ENCODE data around the gene ALX4. TPM values are rescaled to one million over a fixed set of nuclear protein-coding genes. Genes with fewer than 3 reads are reported as not detected.

The ALX4 gene
- 1.2 TPM for total RNA-seq

DNA sequence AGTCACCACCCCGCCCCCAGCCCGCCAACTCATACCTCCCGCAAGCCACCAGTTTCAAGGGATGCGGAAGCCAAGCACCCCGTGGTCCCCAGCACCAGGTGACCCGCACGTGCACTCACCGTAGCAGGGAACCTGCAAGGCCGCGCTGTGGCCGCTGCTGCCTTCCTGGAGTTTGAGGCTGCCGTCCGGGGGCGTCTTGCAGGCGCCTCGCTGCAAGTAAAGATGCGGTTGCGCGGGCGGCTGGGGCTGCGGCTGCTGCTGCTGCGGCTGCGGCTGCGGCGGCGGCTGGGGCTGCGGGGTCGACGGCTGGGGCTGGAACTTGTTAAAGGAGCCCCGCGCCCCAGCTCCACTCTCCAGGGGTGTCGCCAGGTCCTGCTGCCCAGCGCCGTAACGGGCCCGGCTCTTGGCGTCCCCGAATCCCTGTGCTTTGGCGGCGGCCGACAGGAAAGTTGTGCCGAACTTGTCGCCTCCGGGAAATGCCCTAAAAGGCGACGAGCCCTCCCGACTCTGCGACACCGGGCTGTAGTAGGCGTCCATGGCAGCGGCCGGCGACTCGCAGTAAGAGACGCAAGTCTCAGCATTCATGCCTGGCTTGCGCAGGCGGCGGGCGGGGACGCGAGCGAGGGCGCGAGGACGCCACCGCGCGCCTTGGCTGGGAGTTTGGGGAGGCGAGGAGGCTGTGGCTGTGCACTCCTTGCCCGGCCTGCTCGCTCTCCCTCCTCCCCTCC is at the start of gene ALX4:
Gene ALX4 (minus strand): TSS at position 662 of the 728 bp plus-strand sequence. CDS start 77 bp downstream, at position 585.
- FAIRE-seq (no peak), DNase-seq (ENCODE audit: low spot score in 2 of 2) (peak in 1 of 2 donors; percentile 50)

DNA sequence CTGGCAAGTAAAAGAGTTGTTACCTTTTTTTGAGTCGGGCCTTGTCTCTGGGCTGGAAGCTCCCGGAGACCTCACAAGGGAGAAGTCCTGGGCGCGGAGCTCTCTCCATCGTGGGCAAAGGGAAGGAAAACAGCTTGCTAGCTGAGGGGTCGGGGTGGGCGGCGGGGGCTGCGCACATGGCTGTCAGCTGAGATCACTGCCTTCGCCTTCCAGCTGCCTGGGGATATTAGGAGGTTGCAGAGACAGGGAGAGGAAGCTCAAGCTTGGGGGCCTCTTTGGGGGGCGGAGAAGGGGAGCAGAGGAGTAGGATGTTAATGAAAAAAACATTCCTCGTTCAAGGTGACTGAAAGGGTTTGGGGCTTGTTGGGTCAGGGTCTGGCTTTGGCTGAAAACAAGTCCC is 49.2 kb upstream of the ALX4 start:
- no peak for DNase-seq (ENCODE audit: low spot score in 2 of 2)
- FAIRE-seq, result no peak

DNA sequence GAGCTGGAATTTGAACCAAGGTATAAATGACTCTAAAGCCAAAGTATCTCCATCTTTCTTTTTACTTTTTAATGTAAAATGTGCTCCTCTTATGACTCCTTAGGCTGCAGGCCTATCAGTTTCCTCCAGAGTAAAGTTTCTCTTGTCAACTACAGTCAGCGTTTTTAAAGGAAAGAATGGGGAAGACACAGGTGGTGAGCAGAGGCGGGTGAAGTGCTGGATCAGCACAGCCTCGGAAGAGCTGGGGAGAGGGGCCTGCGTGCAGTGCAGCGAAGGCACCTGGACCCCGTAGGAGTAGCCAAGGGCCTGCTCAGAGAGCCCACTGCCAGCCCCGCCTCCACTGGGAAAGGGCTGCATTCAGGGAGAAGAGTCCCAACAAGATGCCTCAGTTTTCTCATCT is 48.8 kb upstream of the ALX4 start:
- DNase-seq (ENCODE audit: low spot score in 2 of 2) (no peak), FAIRE-seq (no peak)

DNA sequence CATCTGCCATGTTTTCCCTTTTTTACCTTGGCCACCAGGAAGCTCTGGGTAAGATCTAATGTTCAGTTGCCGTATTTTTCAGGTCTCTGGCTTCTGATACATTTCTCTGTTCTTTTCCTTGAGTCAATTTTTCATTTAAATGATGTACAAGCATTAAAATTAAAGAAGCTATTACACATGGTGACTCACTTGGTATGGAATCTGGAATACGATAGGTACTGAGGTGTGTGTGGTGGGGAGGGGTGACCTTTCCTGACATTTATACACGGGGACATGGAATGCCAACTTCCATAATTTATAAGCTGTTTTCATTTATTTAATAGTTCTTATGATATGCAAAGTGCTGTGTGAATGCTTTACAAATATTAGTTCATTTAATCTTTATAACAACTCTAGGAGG is 47.8 kb upstream of the ALX4 start:
- DNase-seq (ENCODE audit: low spot score in 2 of 2), result no peak
- no peak for FAIRE-seq

DNA sequence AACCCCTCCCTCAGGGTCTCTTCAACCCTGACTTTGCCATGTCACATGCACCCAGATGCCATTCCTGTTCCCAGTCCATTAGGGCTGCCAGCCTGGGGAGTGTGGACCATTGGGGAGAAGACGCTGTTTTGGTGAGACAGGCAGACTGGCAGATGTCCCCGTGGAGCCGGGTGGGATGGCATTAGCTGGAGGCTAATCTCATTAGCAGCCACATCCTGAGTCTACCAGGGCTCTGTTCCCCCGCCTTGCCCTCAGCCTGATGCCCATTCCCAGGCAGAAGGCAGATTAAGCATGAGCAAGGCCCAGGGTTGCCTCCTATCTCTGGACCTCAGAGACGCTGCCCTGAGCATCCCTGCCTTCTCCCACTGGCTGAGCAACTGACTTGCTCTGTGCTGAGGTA is 46.4 kb upstream of the ALX4 start:
- no peak for DNase-seq (ENCODE audit: low spot score in 2 of 2)
- FAIRE-seq, result no peak

DNA sequence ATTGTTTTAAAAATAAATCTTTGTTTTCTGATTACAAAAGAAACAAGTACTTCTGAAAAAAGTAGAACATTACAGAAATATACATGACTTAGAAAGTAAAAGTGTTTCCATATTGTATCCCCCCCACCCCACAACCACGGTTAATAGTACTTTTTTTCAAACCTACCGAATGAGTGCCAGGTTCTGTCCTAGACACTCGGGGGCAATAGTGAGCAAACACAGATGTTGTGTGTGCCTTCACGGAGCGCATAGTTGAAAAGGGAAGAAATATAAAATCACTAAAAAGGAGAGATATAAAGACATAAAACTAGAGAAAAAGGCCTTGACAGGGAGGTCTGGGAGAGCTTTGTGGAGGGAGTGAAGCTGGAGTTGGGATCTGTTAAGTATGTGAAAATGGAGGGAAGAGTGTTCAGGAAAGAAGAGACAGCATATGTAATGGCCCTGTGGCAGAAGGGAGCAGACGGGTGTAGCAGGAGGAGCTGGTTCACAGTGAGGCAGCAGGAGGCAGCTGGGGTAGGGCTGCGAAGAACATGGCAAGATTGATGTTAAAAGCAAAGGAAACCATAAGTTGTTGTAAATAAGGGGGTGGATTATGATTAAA is 42.1 kb upstream of the ALX4 start:
- no peak for DNase-seq (ENCODE audit: low spot score in 2 of 2)
- no peak for FAIRE-seq

DNA sequence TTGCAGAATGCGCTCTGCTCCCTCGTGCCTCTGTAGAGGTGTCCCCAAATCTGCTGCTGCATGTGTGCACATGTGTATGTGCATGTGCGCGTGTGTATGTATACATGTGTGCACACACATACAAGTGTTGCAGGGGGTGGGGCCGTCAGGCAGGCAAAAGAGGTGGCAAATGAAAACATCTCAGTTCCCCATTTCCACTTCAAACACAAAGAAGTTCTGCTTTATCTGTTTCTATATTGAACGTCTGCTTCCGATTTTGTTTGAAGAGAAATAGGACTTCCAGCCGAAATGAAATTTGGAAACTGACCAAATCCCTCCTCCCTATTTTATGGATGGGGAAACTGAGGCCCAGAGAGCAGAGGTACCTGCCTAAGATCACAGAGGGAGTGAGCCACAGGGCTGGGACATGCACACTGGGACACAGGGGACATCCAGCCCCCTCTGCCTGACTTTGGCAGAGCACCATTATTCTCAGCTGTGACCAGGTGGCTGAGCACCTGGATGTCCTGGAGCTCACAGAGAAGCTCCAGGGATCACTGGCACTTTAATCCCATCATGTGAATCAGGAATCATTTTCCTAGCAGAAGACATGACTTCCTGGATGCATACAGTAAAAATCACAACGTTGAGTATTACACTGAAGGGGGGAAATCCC is 41.2 kb upstream of the ALX4 start:
- DNase-seq (ENCODE audit: low spot score in 2 of 2) (no peak), FAIRE-seq (no peak)

DNA sequence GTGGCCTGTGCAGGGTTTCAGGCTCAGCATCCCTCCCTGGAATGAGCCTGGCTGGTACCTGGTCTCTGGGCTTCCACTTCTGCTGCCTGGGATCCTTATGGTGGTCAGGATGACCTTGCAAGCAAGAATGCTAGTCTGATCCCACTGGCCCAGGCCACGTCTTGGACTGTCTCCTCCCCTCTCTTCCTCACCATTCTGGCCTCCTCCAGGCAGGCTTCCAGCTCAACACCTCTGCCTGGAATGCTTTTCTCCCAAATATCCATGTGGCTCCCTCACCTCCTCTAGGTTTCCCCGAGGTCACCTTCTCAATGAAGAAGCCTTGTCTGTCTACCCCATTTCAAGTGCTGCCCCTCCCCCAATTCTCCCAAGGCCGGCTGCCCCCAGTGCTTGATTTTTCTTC is 39.4 kb upstream of the ALX4 start:
- FAIRE-seq (no peak), DNase-seq (ENCODE audit: low spot score in 2 of 2) (no peak)

DNA sequence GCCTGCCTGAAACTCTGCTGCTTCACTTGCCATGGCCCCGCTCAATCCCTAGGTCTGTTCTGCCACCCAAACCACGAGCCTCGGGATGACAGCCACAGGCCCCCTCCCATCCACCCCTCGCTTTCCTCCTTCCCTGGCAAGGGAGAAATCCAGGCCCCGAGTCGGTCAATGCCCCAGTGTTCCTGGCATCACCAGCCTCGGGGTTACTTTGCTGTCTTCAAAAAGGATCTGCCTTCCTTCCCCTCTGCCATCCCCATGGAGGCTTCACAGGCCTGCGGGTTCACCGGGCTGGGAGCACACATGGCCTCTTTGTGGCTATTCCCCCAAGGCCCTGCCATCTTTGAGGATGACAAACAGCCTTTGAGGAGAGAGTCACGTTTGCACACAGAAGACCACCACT is 38.8 kb upstream of the ALX4 start:
- DNase-seq (ENCODE audit: low spot score in 2 of 2), result no peak
- no peak for FAIRE-seq

DNA sequence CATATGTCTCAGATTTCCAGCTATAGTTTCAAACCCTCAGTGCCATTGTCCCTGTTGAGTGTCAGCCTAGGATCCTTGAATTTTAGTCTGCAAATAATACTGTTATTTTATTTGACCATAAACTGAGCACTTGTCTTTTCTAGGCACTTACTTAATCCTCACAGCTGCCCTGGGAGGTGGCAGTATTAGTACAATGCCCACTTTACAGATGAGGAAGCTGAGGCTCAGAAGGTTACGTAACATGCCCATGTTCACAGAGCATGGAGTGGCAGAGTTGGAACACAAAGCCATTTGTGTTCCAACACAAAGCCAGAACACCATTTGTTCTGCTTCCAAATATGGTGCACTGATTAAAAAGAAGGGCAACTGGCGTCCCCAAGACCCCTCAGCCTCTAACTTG is 38.2 kb upstream of the ALX4 start:
- DNase-seq (ENCODE audit: low spot score in 2 of 2) (no peak), FAIRE-seq (no peak)

DNA sequence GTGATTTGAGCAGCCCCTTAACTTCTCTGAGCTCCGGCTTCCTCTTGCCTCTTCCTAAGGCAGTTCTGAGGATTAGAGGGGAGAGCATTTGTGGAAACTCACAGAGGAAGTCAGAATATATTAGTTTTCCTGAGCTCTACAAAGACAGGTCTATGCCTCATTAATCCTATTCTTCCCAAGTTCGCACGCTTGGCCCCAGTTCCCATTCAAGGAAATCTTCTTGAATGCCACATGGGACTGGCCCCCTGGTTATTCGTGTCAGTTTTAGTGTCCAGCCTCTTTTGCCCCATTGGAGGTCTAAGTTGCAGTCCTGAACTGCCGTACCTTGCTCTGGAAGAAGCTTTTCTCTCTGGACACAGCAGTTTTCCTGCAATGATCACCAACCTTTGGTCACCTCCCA is 37.6 kb upstream of the ALX4 start:
- FAIRE-seq, result no peak
- no peak for DNase-seq (ENCODE audit: low spot score in 2 of 2)

DNA sequence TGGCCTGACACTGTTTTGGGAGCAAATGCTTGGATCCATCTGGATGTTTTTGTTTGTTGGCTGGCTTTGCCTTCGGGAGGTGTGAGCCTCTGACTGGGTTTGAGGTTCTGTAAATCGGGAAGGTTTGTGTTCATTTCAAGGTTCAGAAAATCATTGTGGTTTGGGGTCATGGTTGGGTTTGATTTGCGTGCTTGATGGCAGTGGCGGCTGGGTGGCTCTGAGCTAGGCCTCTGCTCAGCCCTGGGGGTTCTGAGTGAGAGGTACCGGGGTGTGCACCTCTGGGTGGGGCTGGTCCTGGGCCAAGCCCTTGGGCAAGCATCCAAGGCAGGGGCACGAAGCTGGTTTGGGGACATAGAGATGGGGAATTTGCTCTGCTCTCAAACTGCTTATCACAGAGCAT is 37.0 kb upstream of the ALX4 start:
- FAIRE-seq (no peak), DNase-seq (ENCODE audit: low spot score in 2 of 2) (no peak)

DNA sequence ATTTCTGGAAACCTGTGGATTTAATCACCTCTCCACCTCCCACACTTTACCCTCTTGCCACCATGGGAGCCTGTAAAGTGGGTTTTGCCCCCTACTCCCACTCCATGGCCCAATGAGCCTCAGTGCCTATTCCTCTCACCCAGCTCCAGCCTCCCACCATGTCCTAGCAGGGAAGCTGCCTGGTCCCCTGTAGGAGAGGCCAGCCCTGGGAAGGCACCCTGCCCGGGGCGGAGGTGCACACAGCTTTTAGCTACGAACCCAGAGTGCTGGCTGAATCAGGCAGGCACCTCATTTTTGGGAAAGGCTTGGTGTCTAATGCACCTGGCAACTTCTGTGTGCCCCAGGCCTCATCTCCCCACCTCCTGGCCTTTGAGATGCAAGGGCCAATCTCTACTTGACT is 35.8 kb upstream of the ALX4 start:
- no peak for FAIRE-seq
- DNase-seq (ENCODE audit: low spot score in 2 of 2), result no peak

DNA sequence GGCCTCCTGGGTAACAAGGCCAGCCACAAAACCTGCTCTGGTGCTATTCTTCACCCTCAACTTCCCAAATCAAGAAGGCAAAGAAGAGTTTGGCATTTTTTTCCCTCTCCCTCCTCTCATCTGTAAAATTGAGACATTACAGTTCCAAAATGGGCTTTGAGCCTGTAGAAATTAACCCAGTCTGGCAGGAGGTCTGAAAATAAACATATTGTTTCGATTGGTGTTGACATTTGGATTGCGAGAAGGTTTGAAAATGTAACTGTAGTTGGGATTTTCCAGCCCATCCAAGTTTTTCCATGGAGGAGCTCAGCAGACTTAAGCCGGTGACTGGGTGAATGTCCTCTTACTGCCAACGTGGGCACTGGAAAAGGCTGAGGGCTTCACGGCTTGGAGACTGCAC is 35.0 kb upstream of the ALX4 start:
- FAIRE-seq, result no peak
- no peak for DNase-seq (ENCODE audit: low spot score in 2 of 2)

DNA sequence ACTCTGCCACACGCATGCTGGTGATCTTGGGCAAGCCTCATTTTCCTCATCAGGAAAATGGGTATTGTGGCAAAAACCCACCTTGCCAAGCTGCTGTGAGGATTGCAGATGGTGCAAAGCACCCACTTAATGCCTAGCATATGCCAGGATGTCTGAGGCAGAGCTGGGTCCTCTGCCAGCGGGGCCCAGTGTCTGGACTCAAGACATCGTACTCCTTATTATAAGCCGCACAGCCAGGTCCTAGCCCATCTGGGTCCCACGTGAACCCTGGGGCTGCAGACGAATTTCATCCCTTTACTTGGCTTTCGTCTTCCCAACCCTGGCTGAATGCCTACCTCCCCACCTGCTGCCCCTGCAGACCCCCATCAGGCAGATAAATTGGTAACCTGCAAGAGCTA is 34.5 kb upstream of the ALX4 start:
- DNase-seq (ENCODE audit: low spot score in 2 of 2) (no peak), FAIRE-seq (no peak)

DNA sequence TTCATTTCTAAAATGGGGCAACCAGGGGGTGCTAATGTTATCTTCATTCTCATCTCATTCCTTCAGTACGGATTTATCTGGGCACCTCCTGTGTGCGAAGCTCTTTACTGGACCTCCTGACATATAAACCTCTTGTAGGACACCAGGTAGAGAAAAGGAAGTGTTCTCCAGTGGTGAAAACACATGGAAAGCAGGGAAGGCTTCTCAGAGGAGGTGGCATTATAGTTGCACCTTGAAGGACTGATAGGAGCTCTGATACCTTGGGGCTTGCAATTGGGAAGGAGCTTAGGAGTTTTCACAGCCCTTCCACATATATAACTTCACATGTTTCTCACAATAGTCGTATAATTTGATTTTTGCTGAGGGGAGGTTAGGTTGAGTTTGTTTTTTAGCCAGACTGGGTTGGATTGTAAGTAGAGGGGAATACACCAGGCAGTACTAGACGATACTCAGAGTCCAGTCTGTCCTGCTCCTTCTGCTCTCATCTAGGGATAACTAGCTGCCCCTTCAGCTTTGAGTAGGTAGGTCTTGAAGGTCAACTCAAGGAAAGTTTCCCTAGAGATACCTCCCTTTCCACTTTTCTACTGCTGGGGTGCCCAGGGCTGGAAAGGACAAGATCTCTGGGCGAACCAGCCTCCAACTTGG is 34.0 kb upstream of the ALX4 start:
- FAIRE-seq, result no peak
- no peak for DNase-seq (ENCODE audit: low spot score in 2 of 2)

DNA sequence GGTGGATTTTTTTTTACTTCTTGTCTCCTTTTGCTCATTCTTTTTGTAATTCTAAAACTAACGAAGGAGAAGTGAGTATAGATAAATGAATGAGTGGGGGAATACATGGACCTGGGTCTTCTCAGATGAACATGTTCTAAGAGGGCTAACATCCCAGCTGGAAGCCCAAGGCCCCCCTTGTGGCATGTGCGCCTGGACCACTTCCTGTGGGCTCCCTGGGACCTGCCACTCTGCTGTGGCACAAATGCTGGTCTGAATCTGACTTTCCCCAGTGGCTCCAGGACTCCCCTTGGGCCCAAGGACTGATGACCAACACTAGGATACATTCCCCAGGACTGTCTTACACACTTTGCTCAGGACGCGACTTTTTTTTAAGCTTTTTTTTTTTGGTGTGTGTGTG is 32.7 kb upstream of the ALX4 start:
- DNase-seq (ENCODE audit: low spot score in 2 of 2), result no peak
- no peak for FAIRE-seq

DNA sequence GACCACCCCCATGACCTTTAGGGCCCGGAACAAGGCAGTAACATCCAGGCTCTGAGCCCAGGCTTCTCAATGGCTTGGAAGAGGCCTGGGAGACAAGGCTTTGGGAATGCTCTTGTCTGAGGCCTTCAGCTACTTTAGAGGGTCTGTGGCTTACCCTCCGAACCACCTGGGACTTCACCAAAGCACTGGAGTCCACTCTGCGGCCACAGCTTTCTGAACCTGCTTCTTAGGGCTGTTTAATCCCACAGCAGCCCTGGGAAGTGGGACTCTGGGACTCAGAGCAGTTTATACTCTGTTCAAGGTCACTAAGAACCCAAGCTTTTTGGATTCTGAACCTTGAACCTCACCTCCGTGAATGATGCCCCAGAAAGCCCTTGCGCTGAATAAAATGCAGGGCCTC is 30.7 kb upstream of the ALX4 start:
- FAIRE-seq, result no peak

DNA sequence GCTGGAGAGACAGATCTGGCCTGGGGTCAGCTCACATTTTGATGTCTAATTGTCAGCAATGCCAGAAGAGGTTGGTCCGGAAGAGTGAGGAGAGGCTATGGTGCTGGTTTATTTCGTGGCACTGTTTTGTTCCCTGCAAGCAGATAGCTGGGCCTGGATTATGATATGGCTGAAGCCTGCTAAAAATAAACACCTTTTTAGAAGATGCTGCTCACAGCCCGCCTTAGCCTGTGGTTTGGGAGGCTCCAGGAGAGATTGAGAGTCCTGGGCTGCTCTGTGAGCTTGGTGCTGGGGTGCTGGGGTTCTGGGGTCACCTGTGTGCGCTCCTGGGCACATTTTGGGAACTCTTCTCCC is 29.6 kb upstream of the ALX4 start:
- FAIRE-seq (no peak), DNase-seq (ENCODE audit: low spot score in 2 of 2) (no peak)

More for the DNA sequence above, 30.7 kb upstream of the ALX4 start:
- DNase-seq (ENCODE audit: low spot score in 2 of 2), result no peak

DNA sequence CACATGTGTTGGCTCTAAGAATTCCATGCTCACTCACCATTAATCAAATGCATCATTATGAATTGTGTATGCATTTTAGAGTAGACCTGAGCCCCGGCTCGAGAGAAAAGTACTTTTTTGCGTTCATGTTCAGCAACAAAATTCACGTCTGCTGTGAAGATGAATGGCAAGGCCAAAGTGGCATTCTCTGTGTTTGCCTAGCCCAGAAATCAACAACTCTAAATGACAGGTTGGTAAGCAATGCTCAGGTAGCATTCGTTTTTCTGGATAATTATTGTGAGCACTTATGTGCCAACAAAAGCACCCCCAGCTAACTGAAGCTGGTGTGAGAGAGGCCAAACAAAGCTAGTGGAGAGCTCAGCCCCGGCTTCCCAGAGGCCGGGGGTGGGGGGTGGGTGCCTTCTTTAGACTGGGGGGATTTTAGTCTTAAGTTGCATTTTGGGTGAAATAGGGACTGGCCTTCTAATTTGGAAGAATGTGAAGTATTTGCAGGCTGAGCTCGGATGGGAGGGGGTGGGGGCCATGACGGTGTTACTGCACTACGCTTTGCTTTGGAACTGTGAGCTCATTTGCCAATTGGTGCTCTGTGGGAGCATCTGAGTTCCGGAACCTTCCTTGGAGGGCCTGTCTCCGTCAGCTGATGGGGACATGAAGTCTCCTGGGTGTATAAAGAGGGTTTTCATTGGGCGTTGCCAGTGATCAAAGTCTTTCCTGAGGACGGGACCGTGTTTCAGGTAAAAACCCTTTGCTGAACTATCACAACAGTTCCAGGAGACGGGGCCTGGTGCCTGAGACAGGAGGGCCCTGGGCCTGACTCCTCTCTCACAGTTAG is 29.0 kb upstream of the ALX4 start:
- FAIRE-seq (no peak), DNase-seq (ENCODE audit: low spot score in 2 of 2) (no peak)

DNA sequence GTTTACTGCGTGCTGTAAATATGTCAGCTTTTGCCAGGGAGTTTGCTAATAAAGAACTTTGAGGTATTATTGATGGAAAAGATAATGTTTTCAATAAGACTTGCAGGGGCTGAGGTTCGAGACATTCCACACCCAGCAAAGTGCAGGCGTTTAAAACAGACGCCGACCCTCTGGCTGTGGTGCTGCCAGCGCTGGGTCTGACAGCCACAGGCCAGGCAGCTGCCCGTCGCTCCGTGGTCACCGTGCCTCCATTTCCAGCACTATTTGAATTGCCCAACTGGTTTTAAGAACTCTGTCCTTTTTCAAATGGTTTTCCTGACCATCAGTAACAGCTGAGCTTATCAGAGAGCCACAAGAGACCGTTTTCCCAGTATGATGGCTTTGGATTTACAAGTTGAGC is 28.1 kb upstream of the ALX4 start:
- no peak for FAIRE-seq

More for the DNA sequence above, 28.1 kb upstream of the ALX4 start:
- no peak for DNase-seq (ENCODE audit: low spot score in 2 of 2)

Data from frontal cortex (tissue), 4 donors.